ENCODE measurements around the gene NME4. TPM values are rescaled to one million over a fixed set of nuclear protein-coding genes. Genes with fewer than 3 reads are reported as not detected.

NME4 gene
- total RNA-seq, 1 experiment from 2014 or later: 261 TPM

GRCh38 chr16:371515-372301 lies 25.3 kb upstream of the NME4 start:
- TF ChIP-seq, protein P1, sequence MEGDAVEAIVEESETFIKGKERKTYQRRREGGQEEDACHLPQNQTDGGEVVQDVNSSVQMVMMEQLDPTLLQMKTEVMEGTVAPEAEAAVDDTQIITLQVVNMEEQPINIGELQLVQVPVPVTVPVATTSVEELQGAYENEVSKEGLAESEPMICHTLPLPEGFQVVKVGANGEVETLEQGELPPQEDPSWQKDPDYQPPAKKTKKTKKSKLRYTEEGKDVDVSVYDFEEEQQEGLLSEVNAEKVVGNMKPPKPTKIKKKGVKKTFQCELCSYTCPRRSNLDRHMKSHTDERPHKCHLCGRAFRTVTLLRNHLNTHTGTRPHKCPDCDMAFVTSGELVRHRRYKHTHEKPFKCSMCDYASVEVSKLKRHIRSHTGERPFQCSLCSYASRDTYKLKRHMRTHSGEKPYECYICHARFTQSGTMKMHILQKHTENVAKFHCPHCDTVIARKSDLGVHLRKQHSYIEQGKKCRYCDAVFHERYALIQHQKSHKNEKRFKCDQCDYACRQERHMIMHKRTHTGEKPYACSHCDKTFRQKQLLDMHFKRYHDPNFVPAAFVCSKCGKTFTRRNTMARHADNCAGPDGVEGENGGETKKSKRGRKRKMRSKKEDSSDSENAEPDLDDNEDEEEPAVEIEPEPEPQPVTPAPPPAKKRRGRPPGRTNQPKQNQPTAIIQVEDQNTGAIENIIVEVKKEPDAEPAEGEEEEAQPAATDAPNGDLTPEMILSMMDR (conservative IDR thresholded peaks at IDR 0.05; ENCODE audit: low read depth, low read length): no peak
- no peak for TF ChIP-seq EZH2 (IDR thresholded peaks at IDR 0.05; ENCODE audit: borderline replicate concordance, low read depth, low read length, poor library complexity, severe bottlenecking)
- no peak for DNase-seq (ENCODE audit: low spot score)
- Histone ChIP-seq H3K36me3 (ENCODE audit: insufficient read depth, low read length, poor library complexity, severe bottlenecking) (peaks cover 29% of the 10 kb centered on the region), H3K4me1 (ENCODE audit: insufficient read depth, low read length, poor library complexity, severe bottlenecking) (no peaks in the 10 kb centered on the region), H3K27me3 (replicated peaks; ENCODE audit: insufficient read depth, low read depth, low read length, poor library complexity) (no peaks in the 10 kb centered on the region), H3K27ac (ENCODE audit: low read depth, low read length, poor library complexity, severe bottlenecking) (no peak overlapping the region), H3K4me3 (ENCODE audit: low read depth, low read length, poor library complexity, severe bottlenecking) (no peak overlapping the region), H3K9me3 (ENCODE audit: low read depth, low read length, poor library complexity, severe bottlenecking) (no peaks in the 10 kb centered on the region)
- no TSS peak for BruUV-seq (replicated peaks)
- ChIA-PET POLR2A (ENCODE audit: low non-redundant PET) (no interaction called here), CTCF (interaction anchor here (1.0 kb wide), 1 partner anchor 19 kb away, joined by 5 read pairs; no protein-coding TSS in a partner anchor)
- intact Hi-C loops (cut with micrococcal nuclease; ENCODE audit: unreplicated experiment): no loop called here

- no peak for TF ChIP-seq EZH2 (IDR thresholded peaks at IDR 0.05; ENCODE audit: borderline replicate concordance, low read depth, low read length, poor library complexity, severe bottlenecking)
- TF ChIP-seq, protein P1 (conservative IDR thresholded peaks at IDR 0.05; ENCODE audit: low read depth, low read length): no peak
- POLR2A ChIA-PET (ENCODE audit: low non-redundant PET): no interaction called here
- Histone ChIP-seq H3K4me3 (ENCODE audit: low read depth, low read length, poor library complexity, severe bottlenecking) (no peak overlapping the region), H3K4me1 (ENCODE audit: insufficient read depth, low read length, poor library complexity, severe bottlenecking) (no peaks in the 10 kb centered on the region), H3K27ac (ENCODE audit: low read depth, low read length, poor library complexity, severe bottlenecking) (no peak overlapping the region), H3K9me3 (ENCODE audit: low read depth, low read length, poor library complexity, severe bottlenecking) (no peaks in the 10 kb centered on the region), H3K36me3 (ENCODE audit: insufficient read depth, low read length, poor library complexity, severe bottlenecking) (peaks cover 23% of the 10 kb centered on the region), H3K27me3 (replicated peaks; ENCODE audit: insufficient read depth, low read depth, low read length, poor library complexity) (no peaks in the 10 kb centered on the region)
- CTCF ChIA-PET: no interaction called here
- intact Hi-C loops (cut with micrococcal nuclease; ENCODE audit: unreplicated experiment): no loop called here
- no TSS peak for BruUV-seq (replicated peaks)
- DNase-seq (ENCODE audit: low spot score): no peak
These were observed 24.6 kb upstream of the NME4 start for GRCh38 chr16:372302-372983.

DNA sequence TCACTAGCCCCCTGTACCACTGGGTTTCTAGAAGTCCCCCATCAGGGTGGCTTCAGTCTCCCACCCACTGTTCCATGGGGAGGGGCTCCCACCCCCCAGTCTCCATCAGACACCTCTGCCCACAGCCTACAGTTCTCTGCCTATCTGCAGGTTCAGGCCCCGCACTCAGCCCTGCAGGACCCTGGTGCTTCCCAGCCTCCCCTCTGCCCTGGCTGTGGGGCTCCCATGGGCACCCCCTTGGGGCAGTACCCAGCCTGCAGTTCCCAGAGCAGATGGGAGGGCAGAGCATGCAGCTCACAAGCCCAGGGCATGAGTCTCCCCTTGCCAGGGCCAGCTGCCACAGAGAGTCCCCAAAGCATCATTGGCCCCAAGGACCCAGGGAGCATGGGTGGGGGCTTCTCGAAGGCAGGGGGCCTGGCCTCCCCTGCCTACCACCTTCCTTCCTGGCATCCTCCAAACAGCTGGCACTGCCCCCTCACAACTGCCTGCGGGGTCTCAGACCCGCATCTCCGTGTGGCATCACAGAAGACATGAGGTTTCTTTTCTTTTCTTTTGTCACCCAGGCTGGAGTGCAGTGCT lies 23.9 kb upstream of the NME4 start:
- Histone ChIP-seq H3K4me1 (ENCODE audit: insufficient read depth, low read length, poor library complexity, severe bottlenecking) (no peaks in the 10 kb centered on the region), H3K27ac (ENCODE audit: low read depth, low read length, poor library complexity, severe bottlenecking) (no peak overlapping the region), H3K36me3 (ENCODE audit: insufficient read depth, low read length, poor library complexity, severe bottlenecking) (peaks cover 16% of the 10 kb centered on the region), H3K9me3 (ENCODE audit: low read depth, low read length, poor library complexity, severe bottlenecking) (no peaks in the 10 kb centered on the region), H3K4me3 (ENCODE audit: low read depth, low read length, poor library complexity, severe bottlenecking) (no peak overlapping the region), H3K27me3 (replicated peaks; ENCODE audit: insufficient read depth, low read depth, low read length, poor library complexity) (no peaks in the 10 kb centered on the region)
- no peak for DNase-seq (ENCODE audit: low spot score)
- POLR2A ChIA-PET (ENCODE audit: low non-redundant PET): no interaction called here
- CTCF ChIA-PET: no interaction called here
- BruUV-seq (replicated peaks): no TSS peak
- TF ChIP-seq, protein P1 (conservative IDR thresholded peaks at IDR 0.05; ENCODE audit: low read depth, low read length): no peak
- TF ChIP-seq EZH2 (IDR thresholded peaks at IDR 0.05; ENCODE audit: borderline replicate concordance, low read depth, low read length, poor library complexity, severe bottlenecking): no peak
- intact Hi-C loops (cut with micrococcal nuclease; ENCODE audit: unreplicated experiment): no loop called here

Data from A673 (cell line).